IPS DF 19.7 (cell line): ENCODE measurements around the gene SIVA1.
A peak's percentile ranks its signal among the peaks of the same experiment; 100 is the strongest.
"Not testable (repeated sequence)": the region's sequence is repeated elsewhere in the genome, so short reads cannot be mapped to it uniquely, and the experiment has no call there.

Source experiments
- DNase-seq: peaks from one replicate; pipeline ENCODE4 v3.0.0-alpha.2; 2013; ENCODE audit warnings: low read depth, low spot score

SIVA1 gene

DNA sequence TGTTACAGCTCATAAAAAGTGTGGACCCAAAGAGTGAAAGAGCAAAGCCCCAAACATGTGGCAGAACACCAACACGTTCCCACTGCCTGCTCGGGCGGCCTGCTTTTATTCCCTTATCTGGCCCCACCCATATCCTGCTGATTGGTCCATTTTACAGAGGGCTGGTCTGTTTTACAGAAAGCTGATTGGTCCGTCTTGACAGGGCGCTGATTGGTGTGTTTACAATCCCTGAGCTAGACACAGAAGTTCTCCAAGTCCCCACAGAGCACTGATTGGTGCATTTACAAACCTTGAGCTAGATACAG is 2.2 kb upstream of the SIVA1 start:
- DNase-seq = not testable (repeated sequence)

DNA sequence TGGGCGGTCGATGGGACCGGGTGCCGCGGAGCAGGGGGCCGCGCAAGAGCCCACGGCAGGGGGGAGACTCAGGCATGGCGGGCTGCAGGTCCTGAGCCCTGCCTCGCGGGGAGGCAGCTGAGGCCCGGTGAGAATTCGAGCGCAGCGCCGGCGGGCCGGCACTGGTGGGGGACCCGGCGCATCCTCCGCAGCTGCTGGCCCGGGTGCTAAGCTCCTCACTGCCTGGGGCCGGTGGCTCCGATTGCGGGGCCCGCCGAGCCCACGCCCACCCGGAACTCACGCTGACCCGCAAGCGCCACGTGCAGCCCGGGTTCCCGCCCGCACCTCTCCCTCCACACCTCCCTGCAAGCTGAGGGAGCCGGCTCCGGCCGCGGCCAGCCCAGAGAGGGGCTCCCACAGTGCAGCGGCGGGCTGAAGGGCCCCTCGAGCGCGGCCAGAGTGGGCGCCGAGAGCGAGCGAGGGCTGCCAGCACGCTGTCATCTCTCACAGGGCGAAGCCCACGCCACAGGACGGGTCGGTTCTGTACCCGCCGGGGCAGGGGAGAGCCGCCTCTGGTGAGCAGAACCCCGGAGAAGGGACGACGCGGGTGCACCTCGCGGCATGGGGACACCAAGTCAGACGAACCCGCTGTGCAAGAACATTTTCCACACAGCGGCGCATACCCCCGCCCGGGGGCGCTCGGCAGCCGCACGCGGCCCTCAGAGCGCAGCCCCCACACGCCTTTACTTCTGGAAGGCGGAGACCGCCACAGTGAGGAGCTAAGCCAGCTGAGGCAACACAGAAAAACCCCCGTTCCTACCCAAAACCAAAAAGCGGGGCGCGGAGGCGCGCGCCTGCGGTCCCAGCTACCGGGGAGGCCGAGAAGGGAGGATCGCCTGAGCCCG is 1.2 kb upstream of the SIVA1 start:
- no peak for DNase-seq

DNA sequence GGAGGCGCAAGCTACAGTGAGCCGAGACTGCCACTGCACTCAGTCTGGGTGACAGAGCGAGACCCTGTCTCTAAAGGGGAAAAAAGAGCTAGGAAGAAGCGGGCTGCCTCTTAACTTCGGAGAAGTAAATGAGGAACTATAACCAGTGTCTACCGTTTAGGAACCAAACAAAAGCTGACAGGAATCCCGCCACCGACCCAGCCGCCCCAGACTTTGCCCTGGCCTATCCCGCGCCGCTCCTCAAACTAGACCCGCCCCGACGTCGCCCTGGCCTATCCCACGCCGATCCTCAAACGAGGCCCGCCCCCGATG is 568 bp upstream of the SIVA1 start:
- no peak for DNase-seq

DNA sequence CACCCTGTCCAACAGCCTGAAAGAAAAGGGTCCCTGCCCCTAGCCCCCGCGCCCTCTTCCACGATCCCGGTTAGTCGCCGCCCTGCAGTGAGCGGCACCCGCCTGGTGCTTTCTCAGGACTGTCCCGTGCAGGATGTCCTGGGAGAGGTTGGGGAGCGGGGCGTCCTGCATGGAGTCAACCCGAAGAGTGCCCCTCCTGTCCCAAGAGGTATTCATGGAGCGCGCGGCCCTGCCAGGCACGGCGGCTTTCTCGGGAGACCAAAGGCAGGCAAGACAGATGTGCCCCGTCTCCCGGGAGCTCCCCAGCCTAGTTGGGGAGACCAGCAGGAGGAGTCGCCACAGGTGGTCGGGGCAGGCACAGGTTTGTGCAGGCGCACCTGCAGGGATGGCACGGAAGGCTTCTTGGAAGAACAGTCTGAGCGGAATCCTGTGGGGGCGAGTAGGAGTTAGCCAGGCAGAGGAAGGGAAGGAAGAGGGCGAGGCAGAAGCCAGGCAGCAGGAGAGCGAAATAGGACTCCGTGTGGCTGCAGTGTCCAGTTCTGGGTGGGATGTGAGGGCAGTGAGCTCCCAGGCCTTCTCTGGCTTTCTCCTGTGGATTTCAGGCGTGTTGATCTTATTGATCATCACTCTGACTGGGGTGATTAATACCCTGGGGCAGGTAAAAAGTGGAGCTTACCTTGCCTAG is 723 bp downstream of the SIVA1 start:
- DNase-seq = no peak

DNA sequence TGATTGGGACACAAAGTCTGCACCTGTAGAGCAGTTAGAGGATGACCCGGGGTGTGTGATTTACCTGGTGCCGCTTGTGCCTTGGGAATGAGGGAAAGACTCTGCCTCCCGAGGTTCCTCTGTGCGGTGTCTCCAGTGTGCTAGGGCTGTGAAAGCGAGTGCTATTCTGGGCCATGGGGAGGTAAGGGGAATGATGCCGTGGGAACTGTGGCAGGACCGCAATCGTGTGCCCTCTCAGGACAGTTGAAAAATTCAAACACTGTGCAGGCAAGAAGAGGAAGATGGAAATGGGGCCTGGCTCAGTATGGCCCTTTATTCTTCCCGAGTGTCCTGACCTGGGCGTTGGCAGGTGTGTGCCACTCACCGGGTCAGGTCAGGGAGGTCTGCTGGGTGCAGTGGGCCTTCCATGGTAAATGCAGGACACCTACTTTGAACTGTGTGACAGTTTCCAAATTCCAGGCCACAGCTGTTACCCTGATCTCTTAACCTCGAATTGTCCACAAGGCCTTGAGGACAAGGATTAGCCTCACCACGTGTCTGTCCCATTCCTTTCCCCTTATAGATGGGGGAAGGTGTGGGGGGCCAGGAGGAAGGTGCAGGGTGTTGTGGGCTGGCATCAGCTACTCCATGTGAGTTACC is 1.4 kb downstream of the SIVA1 start:
- no peak for DNase-seq

DNA sequence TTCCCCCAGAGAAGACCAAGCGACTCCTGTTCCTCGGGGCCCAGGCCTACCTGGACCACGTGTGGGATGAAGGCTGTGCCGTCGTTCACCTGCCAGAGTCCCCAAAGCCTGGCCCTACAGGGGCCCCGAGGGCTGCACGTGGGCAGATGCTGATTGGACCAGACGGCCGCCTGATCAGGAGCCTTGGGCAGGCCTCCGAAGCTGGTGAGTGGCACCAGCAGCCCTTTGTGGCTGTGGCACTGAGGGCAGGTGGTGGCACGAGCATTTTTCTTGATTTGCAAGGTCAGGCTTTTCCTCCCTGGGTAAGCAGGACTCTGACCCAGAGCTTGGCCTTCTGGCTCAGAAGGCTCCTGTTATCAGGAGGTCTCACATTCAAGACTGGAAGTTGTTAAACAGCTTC is 2.7 kb downstream of the SIVA1 start:
- DNase-seq = no peak

DNA sequence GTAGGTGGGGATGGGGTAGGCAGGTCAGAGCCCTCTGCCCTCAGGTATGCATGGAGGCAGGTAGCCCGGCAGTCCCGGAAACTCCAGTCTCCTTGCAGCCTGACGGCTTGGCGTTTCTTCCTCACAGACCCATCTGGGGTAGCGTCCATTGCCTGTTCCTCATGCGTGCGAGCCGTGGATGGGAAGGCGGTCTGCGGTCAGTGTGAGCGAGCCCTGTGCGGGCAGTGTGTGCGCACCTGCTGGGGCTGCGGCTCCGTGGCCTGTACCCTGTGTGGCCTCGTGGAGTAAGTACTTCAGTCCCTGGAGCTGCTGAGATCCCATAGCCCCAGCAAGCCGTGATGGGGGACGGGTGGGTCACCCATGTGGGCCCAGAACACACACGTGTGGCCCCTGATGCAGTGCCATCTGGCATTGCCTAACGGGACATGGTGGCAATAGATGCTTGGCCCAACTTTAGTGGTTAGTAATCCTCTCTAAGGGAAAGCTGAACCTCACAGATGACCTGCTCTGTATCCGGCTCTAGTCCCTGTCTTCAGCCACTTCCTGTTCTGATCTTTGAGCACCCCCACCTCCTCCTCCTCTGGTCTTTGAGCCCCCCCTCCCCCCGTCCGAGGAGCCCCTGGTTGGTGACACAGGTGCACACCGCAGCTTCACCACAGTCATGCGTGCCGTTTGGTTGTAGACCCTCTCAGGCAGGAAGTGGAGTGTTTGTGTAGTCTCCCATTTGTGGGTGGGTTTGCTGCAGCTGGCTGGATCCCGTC is 3.7 kb downstream of the SIVA1 start:
- no peak for DNase-seq

DNA sequence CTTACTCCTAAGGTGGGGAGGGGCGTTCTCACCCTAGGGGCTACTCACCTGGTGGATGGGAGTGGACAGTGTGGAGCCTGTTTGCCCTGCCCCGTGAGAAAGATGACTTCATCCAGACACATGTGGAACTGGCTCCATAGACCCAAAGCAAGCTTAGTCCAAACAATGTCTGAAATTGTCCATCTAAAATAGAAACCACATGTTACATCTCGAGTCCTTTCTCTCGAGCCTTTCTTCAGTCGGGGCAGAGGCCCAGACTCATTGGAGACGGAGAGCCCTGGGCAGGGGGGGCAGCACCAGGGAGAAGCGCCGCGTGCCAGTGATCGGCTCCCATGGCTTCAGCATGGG is 4.3 kb downstream of the SIVA1 start:
- DNase-seq = no peak

DNA sequence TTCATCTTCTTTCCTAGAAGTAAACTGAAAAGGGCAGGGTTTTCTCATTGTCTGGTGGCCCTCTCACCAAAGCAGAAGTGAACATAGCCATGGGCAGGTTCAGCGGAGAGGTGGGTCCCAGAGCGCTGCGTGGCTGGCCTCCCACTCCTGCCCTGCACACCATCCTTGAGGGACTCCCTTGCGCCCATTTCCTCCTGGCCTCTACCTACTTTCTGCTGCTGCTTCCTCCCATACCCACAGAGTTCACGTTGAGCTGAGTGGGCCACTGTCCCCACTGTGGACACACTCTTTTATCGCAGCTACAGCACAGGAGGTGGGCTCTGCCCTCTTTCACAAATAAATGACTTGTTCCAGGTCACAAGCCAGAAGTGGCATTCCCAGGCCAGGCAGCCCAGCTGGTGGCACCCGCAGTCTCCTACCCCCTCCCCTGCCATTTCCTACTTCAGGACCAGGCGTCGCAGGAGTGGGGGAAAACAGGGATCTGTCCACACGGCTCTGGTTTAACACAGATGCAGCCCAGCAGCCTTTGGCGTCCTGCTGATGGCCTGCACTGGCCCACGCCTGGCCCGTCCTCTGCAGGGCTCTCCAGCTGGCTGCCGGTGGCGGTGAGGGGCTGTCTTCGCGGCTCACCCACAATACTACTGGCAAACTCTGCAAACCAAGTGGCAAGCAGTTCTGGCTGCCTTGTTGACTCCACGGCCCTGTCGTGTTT is 4.9 kb downstream of the SIVA1 start:
- no peak for DNase-seq

DNA sequence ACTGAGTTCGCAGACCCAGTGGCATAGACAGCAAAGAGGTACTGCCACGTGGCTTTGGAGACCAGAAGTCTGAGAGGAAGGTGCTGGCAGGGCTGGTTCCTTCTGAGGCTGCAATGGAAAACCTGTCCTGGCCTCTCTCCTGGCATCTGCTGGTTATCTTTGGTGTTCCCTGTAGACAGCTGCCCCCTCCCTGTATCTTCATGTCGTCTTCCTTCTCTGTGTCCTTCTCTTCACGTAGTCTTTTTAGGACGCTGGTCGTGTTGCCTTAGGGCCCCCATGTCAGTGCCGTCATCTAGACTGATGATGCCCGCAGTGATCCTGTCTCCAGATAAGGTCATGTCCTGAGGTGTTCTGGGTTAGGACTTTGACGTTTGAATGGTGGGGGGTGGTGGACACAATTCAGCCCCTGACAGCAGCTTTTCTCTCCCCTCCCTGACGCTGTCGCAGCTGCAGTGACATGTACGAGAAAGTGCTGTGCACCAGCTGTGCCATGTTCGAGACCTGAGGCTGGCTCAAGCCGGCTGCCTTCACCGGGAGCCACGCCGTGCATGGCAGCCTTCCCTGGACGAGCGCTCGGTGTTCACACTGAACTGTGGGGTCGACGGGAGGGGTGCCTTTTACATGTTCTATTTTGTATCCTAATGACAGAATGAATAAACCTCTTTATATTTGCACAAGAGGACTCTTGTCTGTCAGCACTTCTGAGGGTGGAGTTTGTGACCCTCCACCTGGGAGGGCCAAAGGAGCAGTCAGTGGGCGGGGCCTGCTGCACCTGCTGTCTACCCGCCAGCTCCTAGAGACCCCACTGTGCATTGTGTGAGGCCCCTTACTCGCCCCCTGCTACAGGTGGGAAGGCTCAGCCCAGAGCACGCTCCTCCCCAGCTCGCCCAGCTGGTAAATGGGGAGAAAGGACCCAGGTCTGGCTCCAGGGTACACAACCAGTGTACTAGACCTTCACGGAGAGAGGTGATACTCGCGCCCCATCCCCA is 6.3 kb downstream of the SIVA1 start:
- no peak for DNase-seq

DNA sequence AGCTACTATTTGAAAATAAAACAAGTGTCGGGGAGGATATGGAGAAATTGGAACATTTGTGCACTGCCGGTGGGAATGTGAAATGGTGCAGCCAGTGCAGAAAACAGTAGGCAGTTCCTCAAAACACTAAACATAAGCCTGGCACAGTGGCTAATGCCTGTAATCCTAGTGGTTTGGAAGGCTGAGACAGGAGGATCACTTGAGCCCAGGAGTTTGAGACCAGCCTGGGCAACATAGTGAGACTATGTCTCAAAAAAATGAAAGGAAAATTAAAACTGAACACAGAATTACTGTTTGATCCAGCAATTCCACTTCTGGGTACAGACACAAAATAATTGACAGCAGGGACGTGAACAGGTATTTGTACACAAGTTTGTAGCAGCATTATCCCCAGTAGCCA is 12.6 kb downstream of the SIVA1 start:
- DNase-seq = no peak

DNA sequence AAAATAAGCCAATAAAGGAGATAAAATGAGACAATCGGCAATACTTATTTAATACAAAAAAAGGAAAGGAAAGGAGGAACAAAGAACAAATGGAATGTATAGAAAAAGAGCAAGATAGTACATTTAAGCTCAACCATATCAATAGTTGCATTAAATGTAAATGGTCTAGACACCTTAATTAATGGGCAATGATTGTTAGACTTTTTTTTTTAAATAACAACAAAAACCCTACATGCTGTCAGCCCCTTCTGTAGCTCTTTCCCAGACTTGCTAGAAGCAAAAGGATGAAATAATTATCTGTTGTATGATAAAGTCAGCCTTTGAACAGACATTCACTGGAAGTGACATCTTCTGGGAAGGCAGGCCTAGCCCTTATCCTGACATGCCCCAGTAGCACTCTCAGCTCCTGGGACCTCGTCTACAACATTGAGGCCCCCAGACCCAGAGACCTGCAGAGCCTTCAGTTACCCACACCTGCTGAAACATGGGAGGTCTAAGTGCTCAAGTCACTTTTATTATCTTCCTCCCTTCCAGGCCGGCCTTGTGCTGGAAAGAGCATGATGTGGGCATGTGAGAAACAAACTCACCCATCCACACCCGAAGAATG is 13.4 kb downstream of the SIVA1 start:
- DNase-seq = no peak

DNA sequence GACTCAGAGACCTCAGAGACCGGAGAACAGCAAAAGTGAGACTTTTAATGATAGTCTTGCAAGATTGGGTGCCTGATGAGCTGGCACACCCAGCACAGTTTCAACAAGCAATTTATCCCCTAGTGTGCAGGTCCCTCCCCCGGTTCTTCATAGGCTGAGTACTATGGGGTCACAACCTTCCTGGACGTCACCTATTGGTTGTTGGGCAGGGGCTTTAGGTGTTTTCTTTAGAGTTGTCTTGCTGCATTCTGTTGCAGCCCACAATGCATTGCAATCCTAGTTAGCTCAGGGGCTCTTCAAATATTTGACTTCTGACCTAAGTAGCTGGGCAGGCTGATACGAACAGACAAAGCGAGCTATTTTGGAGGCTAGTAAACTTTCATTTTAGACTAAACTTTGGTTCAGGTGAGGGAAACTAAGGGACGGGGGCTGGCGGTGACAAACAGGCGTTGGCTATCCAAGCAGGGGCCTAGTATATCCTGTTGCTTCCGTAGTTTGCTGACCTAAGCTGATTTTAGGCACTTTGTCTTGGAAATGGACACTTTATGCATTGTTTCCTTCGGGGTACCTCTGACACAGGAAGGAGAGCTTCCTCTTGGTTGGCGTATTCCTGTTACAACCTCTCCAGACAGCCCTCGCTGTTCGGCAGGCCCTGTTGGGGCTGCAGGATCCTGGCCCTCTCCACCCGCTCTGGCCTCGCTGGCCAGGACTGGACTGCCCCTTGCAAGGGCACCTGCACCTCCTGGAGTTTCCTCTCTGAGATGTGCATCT is 14.1 kb downstream of the SIVA1 start:
- no peak for DNase-seq

DNA sequence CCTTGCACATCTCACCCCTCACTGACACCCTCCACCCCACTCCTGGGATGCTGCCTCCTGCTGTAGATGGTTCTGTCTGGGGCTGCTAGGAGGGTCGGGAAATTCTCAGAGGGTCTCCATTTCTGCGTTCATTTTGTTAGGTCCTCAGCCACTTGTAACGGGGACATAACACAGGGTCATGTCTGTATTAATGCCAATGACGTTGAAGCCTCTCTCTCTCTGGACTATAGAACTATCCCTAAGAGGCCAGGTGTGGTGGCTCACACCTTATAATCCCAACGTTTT is 14.6 kb downstream of the SIVA1 start:
- no peak for DNase-seq

DNA sequence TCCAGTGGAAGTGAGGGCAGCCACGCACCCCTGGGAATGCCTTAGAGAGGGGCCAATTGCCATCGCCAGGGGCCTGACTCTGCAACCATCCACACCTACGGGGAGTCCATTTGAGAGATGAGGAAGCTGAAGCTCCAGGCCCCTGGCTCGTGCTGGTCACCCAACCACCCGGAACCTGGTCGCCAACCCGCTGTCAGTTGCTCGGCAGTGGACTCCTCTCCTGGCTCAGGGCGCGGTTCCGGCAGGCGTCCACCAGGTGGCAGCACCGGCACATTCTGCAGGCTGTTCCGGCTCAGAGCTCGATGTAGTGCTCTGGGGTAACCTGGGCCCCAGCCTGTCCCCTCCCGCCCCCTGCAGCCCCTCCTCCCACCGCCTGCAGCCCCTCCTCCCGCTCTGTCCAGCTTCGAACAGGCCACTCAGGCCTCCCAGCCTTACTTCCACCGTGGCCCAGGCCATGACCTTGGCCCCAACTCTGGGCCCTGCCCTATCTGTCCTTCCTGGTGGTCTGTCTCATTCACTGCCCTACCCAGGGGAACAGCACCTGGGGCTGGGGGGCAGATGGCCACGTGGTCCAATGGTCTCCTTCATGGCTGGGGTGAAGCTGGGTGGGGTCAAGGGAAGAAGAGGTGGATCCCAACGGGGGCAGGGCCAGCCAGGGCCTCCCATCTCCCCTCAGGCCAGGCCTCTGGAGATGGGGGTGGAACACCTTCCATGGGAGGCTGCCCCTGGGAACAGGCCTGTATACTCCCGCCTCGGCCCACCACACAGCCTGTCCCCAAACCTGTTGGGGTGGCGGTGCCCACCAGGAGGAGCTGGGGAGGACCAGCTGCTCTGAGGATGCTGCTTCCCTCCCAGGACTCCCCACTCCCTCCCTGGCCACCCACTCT is 15.7 kb downstream of the SIVA1 start:
- peak; percentile 48 for DNase-seq

DNA sequence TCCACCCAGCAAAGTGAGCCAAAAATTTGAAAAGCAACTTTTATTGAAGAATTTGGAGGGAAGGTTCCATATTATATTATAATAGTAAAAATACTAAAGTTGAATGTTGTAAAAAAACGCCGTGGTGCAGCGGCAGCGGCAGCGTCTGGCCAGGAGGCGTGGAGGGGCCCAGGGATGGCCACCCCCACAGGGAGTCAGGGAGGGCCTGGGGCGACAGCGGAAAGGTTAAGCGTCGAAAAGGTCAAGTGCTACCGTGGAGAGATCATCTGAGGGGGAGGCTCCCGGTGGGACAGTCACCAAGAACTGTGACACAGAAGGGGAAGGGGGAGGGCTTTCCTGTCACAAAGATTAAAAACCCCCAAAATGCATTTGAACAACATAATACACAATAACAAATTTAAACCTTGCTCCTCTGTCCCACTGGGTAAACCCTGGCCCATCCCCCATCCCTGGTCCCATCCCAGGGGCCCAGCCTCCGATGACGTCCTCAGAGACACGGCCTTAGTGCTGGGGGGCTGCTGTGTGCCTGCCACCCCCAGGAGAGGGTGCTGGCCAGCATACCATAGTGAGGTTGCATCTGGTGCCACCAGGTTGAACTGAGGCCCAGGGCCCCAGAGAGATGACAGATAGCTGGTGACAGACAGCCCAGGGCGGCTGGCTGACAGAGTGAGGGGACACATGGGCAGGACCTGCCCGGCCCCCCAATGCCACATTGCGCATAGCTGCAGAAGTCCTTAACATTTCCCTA is 16.6 kb downstream of the SIVA1 start:
- no peak for DNase-seq

DNA sequence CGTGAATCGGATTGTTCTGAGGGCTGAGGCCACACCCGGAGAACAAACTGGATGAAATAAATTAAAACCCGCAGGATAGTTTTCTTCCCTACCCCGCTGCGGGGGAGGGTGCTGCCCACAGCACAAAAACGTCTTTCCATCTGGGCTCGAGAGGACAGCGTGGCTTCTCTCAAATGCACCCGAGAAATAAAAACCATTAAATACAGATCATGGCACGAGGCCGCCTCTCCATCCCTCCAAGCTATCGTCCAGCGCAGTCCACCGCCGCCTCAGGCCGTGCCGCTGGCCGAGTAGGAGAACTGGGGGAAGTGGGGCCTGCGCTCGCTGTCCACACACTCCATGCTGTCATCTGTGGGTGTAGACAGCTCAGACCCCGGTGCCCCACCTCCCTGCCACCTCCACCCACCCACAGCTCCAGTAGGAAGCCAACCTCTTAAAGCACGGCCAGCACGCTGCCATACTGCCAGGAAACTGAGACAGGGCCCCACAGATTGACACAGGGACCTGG is 17.2 kb downstream of the SIVA1 start:
- no peak for DNase-seq

DNA sequence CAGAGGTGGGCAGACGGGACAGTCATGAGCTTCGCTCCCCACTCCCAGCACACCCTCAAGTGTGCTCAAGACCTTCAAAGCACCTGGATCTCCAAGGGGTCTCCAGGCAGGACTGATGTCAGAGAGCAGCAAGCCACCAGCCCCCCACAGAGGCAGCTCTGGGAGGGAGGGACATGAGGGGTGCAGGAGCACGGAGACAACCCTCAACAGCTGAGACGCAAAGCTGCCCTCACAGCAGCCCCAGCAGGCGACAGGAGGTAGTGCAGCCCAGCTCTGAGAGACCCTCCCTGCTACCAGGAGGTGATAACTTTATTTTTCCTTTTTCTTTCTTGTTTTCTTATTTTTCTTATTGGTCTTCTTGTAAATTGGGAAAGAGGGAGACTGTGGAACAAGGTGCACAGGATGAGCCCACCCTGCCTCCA is 17.9 kb downstream of the SIVA1 start:
- no peak for DNase-seq
